ENCODE data around the gene AK1.
A peak's percentile ranks its signal among the peaks of the same experiment; 100 is the strongest.
"Not testable (repeated sequence)": the region's sequence is repeated elsewhere in the genome, so short reads cannot be mapped to it uniquely, and the experiment has no call there.

The AK1 gene

GRCh38 chr9:127847833-127848755 is 29.4 kb downstream of the AK1 start:
- no peak for DNase-seq

DNA sequence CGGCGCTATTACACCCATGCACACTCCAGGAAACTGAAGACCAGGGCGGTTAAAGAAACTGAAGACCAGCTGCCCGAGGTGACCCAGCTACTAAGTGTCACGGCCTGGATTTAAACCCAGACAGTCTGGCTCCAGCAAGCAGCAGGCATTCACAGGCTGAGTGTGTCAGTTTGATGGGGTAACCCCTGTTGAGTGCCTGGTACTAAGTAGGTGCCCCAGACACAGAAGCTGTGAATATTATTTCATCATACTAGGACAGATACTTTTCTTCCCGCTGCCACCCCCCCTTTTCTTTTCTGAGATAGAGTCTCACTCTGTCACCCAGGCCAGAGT is 30.3 kb downstream of the AK1 start:
- no peak for DNase-seq

DNA sequence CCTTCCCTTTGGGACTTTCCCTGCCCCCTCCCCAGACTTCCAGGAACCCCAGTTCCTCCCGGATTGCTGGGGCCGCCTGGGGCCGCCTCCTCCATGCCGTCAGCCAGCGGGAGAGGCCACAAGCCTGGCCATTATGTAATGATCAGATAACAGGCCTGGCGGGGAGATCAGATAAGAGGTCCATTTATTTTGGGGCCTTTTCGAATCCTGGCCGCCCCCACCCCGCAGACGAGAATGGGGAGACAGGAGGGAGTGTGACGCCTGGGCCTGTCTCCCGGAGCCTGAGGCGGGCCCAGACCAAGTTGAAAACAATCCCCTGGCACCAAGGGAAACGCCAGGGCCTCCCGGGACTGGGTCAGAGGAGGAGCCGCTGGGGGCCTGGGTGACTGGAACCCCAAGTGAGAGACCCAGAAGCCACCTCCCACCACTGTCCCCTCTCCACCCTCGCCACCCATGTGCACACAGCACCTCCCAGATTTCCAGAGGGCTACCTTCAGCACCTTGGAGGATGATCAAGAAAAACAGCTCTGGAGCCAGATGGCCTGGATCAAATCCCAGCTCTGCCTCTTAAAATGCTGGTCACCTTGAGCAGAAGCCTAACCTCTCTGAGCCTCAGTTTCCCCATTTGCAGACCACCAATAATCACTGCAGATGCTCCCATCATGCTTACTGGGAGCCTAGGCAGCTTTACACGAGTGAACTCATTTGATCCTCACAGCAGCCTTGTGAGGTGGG is 30.9 kb downstream of the AK1 start:
- DNase-seq = no peak

- DNase-seq = not testable (repeated sequence)
Observed at GRCh38 chr9:127845619-127846018, 31.9 kb downstream of the AK1 start.

- DNase-seq = no peak
Observed at GRCh38 chr9:127844821-127845359, 32.6 kb downstream of the AK1 start.

DNA sequence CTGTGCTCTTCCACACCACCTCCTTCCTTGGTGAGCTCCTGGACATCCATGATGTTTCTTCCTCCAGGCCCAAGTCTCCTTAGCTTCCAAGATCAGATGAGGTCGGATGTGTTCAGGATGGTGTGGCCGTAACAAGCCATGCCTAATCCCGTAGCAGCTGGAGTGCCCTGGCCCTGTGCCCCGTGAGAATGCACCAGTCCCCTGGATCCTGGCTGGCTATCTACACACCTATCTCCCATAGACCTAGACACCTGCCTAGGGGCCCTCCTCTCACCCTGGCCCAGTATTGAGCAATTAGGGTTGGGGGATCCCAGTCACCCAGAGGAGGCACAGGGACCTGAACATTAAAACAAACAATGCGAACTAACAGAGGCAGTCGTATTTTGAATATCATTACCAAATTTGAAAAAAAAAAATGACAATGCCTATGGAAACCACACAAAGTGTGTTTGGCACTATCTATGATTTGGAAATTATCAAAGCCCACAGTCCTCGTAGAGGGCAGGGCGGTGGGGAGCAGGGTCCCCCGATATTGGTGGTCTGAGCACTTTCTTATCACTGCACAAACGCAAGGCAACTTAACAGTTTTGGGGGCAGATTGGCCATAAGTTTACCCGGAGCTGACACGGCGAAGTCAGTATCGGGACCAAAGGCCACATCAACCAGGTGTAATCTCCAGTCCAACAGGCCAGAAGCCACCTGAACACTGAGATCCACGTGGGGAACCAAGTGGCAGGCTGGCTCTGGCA is 36.2 kb downstream of the AK1 start:
- no peak for DNase-seq

- peak; percentile 80 for DNase-seq
Observed at GRCh38 chr9:127838375-127839078, 38.9 kb downstream of the AK1 start.

DNA sequence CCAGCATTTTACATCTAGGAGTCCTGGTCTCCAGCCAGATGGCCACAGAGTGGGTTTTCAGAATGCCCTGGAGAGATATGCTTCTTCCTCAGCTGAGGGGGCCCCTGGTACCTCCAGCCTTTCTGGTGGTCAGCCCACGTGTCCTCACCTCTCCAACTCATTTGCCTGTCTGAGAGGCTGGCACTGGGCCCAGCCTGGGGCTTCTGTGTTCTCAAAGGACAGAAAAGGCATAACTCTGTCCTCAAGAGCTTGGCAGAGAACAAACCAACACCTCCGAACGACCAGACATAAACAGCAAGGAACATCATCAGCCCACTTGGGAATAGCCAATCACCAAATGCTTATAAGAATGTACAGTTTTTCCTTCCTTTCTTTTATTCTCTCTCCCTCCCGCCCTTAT is 40.1 kb downstream of the AK1 start:
- DNase-seq = no peak

DNA sequence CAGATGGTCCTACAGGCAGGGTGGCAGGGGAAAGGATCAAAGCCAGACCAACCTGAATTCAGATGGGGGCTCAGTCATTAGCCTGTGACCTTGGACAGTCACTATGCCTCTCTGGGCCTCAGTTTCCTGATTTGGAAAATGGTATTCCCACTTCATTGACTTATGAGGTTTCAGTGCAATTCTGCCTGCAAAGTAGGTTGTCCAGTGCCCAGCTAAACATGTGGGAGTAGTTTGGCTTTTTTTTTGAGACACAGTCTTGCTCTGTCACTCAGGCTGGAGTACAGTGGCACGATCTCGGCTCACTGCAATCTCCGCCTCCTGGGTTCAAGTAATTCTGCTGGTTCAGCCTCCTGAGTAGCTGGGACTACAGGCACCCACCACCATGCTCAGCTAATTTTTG is 40.9 kb downstream of the AK1 start:
- DNase-seq = not testable (repeated sequence)

GRCh38 chr9:127835991-127836516 is 41.4 kb downstream of the AK1 start:
- peak; percentile 71 for DNase-seq

- no peak for DNase-seq
Observed at GRCh38 chr9:127833555-127833954, 43.9 kb downstream of the AK1 start.

- DNase-seq = no peak
Observed at GRCh38 chr9:127832248-127832647, 45.2 kb downstream of the AK1 start.

GRCh38 chr9:127829205-127829906 is 48.1 kb downstream of the AK1 start:
- no peak for DNase-seq

DNA sequence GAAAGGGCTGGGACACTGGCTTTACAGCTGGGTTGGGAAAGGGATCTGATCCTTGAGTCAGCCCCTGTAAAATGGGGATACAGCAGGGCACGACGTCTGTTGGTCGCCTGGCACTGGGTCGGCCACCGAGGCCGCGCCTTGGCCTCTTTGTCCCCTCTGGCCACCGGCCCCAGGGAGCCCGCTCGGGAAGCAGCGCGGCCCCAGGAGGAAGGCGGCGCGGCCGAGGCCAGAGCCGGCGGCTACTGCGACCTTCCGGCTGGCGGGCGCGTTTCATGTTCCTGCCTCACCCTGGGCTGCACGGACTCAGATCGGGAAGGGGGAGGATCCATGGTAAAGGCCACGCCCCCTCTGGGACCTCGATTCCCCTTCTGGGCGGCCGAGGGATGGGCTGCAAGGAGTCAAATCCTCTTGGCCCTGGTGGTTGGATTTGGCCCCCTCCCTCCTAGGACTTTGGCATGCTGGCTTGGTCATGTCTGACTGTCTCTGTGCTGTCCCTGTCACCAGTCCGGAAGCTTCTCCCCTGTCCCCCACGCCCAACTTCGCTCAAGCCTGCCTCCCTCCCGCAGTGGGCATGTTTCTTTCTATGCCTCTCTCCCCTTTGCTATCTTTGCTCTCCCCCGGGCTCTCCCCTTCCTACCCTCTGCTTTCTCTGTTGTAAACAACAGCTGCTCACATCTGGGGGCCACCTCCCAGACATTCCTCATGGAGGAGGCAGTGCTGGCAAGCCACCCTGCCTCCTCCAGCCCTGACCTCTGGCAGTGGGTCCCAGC is 49.0 kb downstream of the AK1 start:
- peak; percentile 89 for DNase-seq

DNA sequence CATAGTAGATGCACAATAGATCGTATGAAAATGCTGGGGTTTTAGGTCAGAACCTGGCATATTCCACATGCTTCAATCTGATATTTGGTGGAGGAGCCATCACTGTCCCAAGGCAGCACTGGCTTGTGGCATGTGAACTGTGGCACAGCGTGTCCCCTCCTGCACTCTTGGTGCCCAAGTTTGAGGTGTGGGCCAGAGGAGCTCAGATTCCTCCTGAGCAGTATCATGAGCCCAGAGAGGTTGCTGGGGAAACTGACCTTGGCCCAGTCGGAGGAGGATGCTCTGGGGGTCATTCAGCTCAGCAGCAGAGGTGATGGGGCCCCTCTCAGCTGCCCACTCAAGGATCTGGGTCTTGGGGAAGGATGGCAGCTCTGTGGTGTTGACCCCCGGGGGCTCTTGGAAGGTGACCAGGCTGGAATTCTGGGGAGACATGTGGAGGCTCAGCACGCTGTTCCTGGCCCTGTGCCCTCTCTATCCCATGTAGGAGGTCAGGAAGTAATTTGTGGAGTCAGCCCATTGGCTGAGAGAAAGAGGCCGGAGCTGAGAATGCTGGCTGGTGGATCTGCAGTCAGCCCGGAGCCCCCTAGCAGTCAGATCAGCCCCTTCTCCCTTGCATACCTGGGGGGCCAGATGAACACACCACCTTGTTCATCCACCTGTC is 51.1 kb downstream of the AK1 start:
- no peak for DNase-seq

DNA sequence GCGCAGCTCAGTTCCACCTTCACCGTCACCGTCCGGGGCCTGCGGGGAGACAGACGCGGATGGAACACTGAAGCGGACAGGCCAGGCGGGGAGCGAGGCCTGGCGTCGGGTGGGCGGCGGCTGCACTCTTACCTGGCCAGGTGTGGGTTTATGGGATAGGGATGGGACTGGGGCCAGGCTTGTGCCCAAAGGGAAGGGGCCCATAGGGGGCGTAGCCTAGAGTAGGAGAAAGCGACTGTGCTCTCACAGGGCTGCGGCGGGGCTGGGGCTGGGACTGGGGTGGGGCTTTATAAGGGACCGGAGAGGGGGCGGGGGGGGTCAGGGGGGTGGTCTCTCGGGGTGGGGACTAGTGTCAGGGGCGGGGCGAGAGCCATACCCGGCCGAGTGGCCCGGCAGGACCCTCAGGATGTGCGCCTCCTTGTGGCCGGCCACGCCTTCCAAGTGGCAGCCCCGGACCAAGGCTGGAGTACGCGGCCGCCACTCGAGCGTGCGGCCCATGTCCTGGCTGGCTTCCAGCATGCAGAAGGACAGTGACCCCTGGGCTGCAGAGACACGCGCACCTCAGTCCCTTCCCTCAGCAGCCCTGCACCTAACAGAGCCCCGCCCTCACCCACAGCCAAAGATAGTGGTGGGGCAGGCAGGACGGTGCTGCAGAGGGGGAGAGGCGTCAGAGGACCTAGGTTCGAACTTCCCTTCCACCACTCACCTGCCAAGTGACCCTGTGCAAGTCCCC is 52.0 kb downstream of the AK1 start:
- no peak for DNase-seq

- no peak for DNase-seq
Observed at GRCh38 chr9:127822108-127822507, 55.4 kb downstream of the AK1 start.

- no peak for DNase-seq
Observed at GRCh38 chr9:127818574-127818973, 58.9 kb downstream of the AK1 start.

- no peak for DNase-seq
Observed at GRCh38 chr9:127817881-127818434, 59.5 kb downstream of the AK1 start.
